ENCODE data around the gene HBEGF.

HBEGF gene

GRCh38 chr5:140301136-140301535 lies 45.3 kb downstream of the HBEGF start:
- no peak for DNase-seq

DNA sequence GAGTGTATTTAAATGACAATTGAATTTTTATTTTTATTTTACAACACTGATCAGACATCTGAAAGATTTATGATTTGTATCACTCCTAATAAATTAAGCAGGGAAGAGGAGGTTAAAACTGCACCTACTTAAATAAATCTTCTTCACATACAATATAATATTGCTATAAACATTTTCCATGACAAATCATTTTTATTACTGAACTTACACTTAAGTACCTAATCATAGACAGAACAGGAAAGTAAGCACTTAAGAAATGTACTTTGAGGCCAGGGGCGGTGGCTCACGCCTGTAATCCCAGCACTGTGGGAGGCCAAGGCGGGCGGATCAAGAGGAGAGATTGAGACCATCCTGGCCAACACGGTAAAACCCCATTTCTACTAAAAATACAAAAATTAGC lies 47.3 kb downstream of the HBEGF start:
- no peak for DNase-seq

DNA sequence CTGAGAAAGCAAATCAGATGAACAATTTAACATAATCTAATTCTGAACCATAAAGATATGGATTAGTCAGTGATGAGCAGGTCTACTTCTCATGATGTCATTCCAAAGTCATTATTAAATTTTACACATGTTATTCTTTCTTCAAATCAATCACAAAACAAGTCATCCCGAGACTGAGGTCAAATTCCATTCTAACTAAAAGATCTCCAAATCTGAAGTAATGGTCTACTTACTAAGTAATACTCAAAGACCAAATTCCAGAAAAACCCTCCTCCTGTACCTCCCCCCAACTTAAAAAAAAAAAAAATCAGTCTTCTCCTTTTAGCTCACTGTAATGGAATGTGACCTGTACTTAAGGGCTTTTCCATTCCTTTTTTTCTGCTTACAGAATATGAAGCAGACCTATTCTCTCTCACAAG lies 48.2 kb downstream of the HBEGF start:
- DNase-seq = no peak

DNA sequence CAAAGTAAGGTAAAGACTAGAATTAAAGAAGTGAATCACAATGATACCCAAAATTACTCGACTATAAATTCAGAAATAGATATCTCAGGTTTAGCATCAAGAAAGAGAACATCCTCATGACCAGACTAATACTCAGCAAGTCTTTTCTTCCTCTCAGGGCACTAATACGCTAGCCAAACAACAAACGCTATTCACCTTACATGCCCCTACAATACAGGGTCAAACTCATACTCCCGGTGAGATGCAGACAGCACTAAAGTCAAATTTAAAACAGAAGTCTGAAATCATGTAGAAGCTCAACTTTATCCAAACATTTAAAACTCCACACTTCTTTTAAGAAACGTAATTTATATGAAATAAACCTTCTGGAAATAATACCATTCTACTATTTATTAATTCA lies 49.1 kb downstream of the HBEGF start:
- DNase-seq = no peak

DNA sequence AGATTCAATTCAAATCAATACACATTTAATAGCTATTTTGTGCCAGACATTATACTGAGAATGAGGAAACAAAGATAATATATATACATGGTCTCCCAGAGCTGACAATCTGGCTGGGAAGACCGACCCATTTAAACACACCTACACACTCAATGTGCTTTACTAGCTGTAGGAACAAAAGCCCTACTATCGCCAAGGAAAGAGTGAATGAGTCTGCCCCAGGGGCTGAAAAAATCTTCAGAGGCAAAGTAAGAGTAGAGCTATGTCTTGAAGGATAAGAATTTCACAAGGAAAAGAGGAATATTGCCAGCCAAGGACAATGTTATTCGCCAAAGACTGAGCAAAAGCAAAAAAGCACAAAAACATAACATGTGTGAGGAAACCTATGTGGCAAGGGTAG lies 50.1 kb downstream of the HBEGF start:
- no peak for DNase-seq

GRCh38 chr5:140295414-140295813 lies 51.0 kb downstream of the HBEGF start:
- DNase-seq = peak; percentile 2 to 26

GRCh38 chr5:140294753-140295152 lies 51.6 kb downstream of the HBEGF start:
- DNase-seq = no peak

DNA sequence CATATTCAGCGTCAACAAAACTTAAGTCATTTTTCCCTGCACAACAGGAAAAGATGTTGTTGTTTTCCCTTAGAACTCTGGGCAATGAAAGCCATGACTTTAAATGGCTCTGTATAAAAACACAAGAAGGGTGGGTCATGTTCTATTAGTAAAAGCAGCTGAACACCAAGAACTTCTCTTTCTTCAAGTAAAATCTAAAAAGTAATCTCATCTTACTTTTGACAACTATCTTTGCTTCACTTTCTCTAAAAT lies 52.6 kb downstream of the HBEGF start:
- DNase-seq = no peak

DNA sequence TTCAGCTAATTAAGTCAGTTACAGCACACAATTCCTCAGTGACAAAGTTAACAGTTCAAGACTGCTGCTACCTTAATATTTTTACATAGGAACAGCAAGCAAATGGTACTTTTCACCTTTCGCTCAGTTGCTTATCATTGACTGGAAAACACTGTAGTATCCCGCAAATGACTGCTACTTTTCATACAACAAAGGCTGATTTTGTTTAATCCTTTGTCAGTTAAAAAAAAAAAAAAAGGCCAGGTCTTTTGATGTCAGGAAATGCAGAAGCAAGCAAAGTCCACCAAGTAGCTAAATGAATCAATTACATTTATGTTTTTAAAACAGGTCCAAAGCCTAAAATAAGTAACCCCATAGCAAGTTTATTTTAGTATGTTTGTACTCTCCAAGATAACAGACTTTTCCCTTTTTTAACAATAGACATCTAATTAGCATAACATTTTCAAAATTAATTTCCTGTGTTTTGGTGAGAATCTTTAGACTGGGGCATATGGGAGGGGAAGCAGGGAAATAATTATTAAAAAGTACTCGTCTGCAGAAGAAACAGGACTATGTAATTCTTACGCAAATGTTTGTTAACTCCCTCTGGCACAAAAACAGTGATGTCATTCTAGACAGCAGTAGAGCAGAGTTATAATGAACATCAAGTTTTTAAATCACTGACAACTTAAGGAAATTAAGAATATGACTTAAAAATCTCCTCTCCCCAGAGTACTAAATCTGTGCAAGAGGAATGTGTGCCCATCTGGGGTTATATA lies 53.1 kb downstream of the HBEGF start:
- peak in 1 of 2 donors; percentile 44 for DNase-seq

GRCh38 chr5:140292212-140293036 lies 54.0 kb downstream of the HBEGF start:
- no peak for DNase-seq

DNA sequence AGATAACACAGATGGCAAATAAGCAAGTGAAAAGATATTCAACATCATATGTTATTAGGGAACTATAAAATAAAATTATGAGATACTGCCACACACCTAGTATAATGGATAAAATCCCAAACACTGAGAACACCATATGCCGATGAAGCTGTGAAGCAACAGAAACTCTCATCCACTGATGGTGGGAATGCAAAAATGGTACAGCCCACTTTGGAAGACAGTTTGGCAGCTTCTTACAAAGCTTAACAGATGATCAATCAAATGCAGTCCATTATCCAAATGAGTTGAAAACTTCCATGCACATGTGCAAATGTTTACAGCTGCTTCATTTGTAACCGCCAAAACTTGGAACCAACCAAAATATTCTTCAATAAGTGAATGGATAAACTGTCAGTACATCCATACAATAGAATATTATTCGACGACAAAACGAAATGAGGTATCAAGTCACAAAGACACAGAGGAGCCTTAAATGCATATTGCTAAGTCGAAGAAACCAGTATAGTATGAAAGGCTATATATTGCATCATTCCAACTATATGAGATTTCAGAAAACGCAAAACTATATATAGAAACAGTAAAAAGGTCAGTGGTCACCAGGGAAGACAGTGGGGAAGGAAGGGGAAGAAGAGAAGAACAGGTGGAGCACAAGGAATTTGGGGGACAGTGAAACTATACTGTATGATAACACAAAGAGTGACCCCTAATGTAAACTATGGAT lies 58.4 kb downstream of the HBEGF start:
- DNase-seq = no peak

- no peak for DNase-seq
Measured at GRCh38 chr5:140286424-140286823, 60.0 kb downstream of the HBEGF start.

- no peak for DNase-seq
Measured at GRCh38 chr5:140284013-140284412, 62.4 kb downstream of the HBEGF start.
